H1 (cell line): Measurements from ENCODE around the gene PIK3R1. TPM values are rescaled to one million over a fixed set of nuclear protein-coding genes. Genes with fewer than 3 reads are reported as not detected.

Experiments
- CTCF ChIA-PET: fragments of 300-600 bp; sonication (Branson Sonifier 250); formaldehyde crosslinking; loops from one replicate; lab custom pipeline; 2021; ENCODE audit not compliant: partially characterized antibody; lab: Charles Lee
- POLR2A ChIA-PET: fragments of 300-600 bp; sonication (Branson Sonifier 250); formaldehyde crosslinking; loops from one replicate; lab custom pipeline; 2021; ENCODE audit warnings: inconsistent platforms; ENCODE audit not compliant: partially characterized antibody; lab: Charles Lee
- DNase-seq, 2 experiments: peaks; one replicate each; pipeline versions ENCODE4 v3.0.0 to v3.0.0-alpha.2; 2010 to 2022; ENCODE audit warnings: low spot score in 2 of 2, low read depth in 1 of 2, mixed read lengths in 1 of 2
- FAIRE-seq: peaks from 2 replicates; lab custom pipeline; 2011; peaks lifted over from hg19 to GRCh38; lab: Jason Lieb, UNC
- H2AFZ ChIP-seq: 2 replicates; pipeline ENCODE4 v1.8.1; 2012; ENCODE audit warnings: low read length, inconsistent platforms
- H2AK5ac ChIP-seq: 2 replicates; pipeline ENCODE4 v1.6.1; 2013; ENCODE audit warnings: low read depth, low read length
- H2BK120ac ChIP-seq: replicated peaks from 2 replicates; pipeline ENCODE3; 2013; ENCODE audit warnings: low read depth, low read length, inconsistent platforms
- H2BK12ac ChIP-seq: 2 replicates; pipeline ENCODE4 v1.6.1; 2013; ENCODE audit warnings: low read depth, low read length
- H2BK15ac ChIP-seq: 2 replicates; pipeline ENCODE4 v1.6.1; 2013; ENCODE audit warnings: low read length
- H2BK20ac ChIP-seq: 2 replicates; pipeline ENCODE4 v1.6.1; 2013; ENCODE audit warnings: low read length
- H2BK5ac ChIP-seq: 2 replicates; pipeline ENCODE4 v1.6.1; 2013; ENCODE audit warnings: low read depth, low read length
- H3K14ac ChIP-seq: 2 replicates; pipeline ENCODE4 v1.6.1; 2013; ENCODE audit warnings: inconsistent platforms; ENCODE audit not compliant: insufficient read length
- H3K18ac ChIP-seq: 2 replicates; pipeline ENCODE4 v1.6.1; 2013; ENCODE audit warnings: low read length; ENCODE audit errors: extremely low read depth
- H3K23ac ChIP-seq: 2 replicates; pipeline ENCODE4 v1.6.1; 2013; ENCODE audit warnings: inconsistent platforms; ENCODE audit not compliant: insufficient read length
- H3K23me2 ChIP-seq: 2 replicates; pipeline ENCODE4 v1.6.1; 2013; ENCODE audit warnings: low read depth, low read length
- H3K27ac ChIP-seq: 2 replicates; pipeline ENCODE4 v1.6.1; 2011; ENCODE audit warnings: low read depth, low read length, inconsistent platforms
- H3K27me3 ChIP-seq, 4 experiments: replicated peaks in 1 of 4; 1 replicate in 1 of 4; 2 replicates in 3 of 4; pipeline versions ENCODE4 v1.6.1 to v1.8.1; 2011 to 2013; ENCODE audit warnings: low read length in 3 of 4, mild to moderate bottlenecking in 3 of 4, inconsistent platforms in 2 of 4, mixed read lengths in 2 of 4, moderate library complexity in 1 of 4; ENCODE audit not compliant: control insufficient read depth in 3 of 4, insufficient read depth in 3 of 4; ENCODE audit errors: extremely low read depth in 1 of 4
- H3K36me3 ChIP-seq, 4 experiments: 2 replicates each; pipeline versions ENCODE4 v1.6.1 to v1.8.1; 2011 to 2013; ENCODE audit warnings: mild to moderate bottlenecking in 4 of 4, low read length in 3 of 4, moderate library complexity in 2 of 4, control low read depth in 1 of 4, inconsistent platforms in 1 of 4; ENCODE audit not compliant: insufficient read depth in 4 of 4, control insufficient read depth in 2 of 4
- H3K4ac ChIP-seq: replicated peaks from 2 replicates; pipeline ENCODE3; 2013; ENCODE audit warnings: low read length, low read depth, mixed read lengths, inconsistent platforms; ENCODE audit not compliant: insufficient read length
- H3K4me1 ChIP-seq, 4 experiments: replicated peaks in 1 of 4; 1 replicate in 1 of 4; 2 replicates in 3 of 4; pipeline versions ENCODE4 v1.6.1 to v1.8.1; 2011 to 2013; ENCODE audit warnings: low read length in 3 of 4, inconsistent platforms in 2 of 4, mixed read lengths in 1 of 4; ENCODE audit not compliant: insufficient read depth in 4 of 4, control insufficient read depth in 3 of 4
- H3K4me2 ChIP-seq, 2 experiments: 2 replicates each; pipeline versions ENCODE4 v1.6.1 to v1.8.1; 2011 to 2013; ENCODE audit warnings: low read depth in 2 of 2, low read length in 2 of 2, control low read depth in 1 of 2, inconsistent platforms in 1 of 2, mild to moderate bottlenecking in 1 of 2; ENCODE audit not compliant: insufficient read depth in 1 of 2
- H3K4me3 ChIP-seq, 4 experiments: fragments of 200-600, 300-600 bp in 1 of 4; sonication (generic), shearing (Covaris generic), sonication (Bioruptor Twin) in 1 of 4; 2 replicates each; pipeline versions ENCODE4 v1.5.1 to v1.8.1; 2011 to 2016; ENCODE audit warnings: low read length in 4 of 4, low read depth in 3 of 4, control low read depth in 2 of 4, inconsistent platforms in 2 of 4, mild to moderate bottlenecking in 2 of 4, mixed read lengths in 1 of 4, moderate library complexity in 1 of 4; ENCODE audit not compliant: insufficient read depth in 2 of 4; ENCODE audit errors: extremely low read depth in 1 of 4
- H3K56ac ChIP-seq: replicated peaks from 2 replicates; pipeline ENCODE3; 2013; ENCODE audit warnings: low read depth, mild to moderate bottlenecking, mixed read lengths, low read length, inconsistent platforms; ENCODE audit not compliant: insufficient read length
- H3K79me1 ChIP-seq: 2 replicates; pipeline ENCODE4 v1.6.1; 2013; ENCODE audit warnings: low read depth, low read length, control low read depth
- H3K79me2 ChIP-seq, 2 experiments: 2 replicates each; pipeline versions ENCODE4 v1.6.1 to v1.8.1; 2012 to 2013; ENCODE audit warnings: low read length in 2 of 2, mild to moderate bottlenecking in 2 of 2, inconsistent platforms in 1 of 2; ENCODE audit not compliant: insufficient read depth in 2 of 2, control insufficient read depth in 1 of 2
- H3K9ac ChIP-seq, 4 experiments: replicated peaks in 1 of 4; 1 replicate in 1 of 4; 2 replicates in 3 of 4; pipeline versions ENCODE4 v1.6.1 to v1.8.1; 2011 to 2013; ENCODE audit warnings: low read depth in 3 of 4, low read length in 3 of 4, control low read depth in 2 of 4, mild to moderate bottlenecking in 2 of 4, moderate library complexity in 2 of 4, inconsistent platforms in 1 of 4; ENCODE audit errors: extremely low read depth in 1 of 4
- H3K9me3 ChIP-seq, 2 experiments: 2 replicates each; pipeline versions ENCODE4 v1.6.1 to v1.8.1; 2012 to 2013; ENCODE audit warnings: mild to moderate bottlenecking in 2 of 2, moderate library complexity in 2 of 2, control low read depth in 1 of 2, inconsistent platforms in 1 of 2, low read depth in 1 of 2, low read length in 1 of 2, mixed read lengths in 1 of 2; ENCODE audit not compliant: insufficient read depth in 2 of 2
- H4K20me1 ChIP-seq, 2 experiments: replicated peaks in 1 of 2; 2 replicates each; pipeline versions ENCODE3 to v1.8.1; 2011 to 2013; ENCODE audit warnings: inconsistent platforms in 2 of 2, low read length in 2 of 2, mild to moderate bottlenecking in 1 of 2; ENCODE audit not compliant: insufficient read depth in 2 of 2, control insufficient read depth in 1 of 2
- H4K5ac ChIP-seq: 2 replicates; pipeline ENCODE4 v1.6.1; 2013; ENCODE audit warnings: low read length, low read depth, mixed read lengths, inconsistent platforms; ENCODE audit not compliant: insufficient read length
- H4K8ac ChIP-seq: 2 replicates; pipeline ENCODE4 v1.8.0; 2013; ENCODE audit warnings: mild to moderate bottlenecking, moderate library complexity, low read length, inconsistent platforms; ENCODE audit not compliant: insufficient read depth; ENCODE audit errors: extremely low read depth
- H4K91ac ChIP-seq: replicated peaks from 2 replicates; pipeline ENCODE3; 2013; ENCODE audit warnings: low read length, mixed read lengths, inconsistent platforms; ENCODE audit not compliant: insufficient read length
- BACH1 ChIP-seq: IDR thresholded peaks from 2 replicates; pipeline ENCODE4 v1.6.1; 2012; ENCODE audit warnings: low read length, improper control_type of control experiment
- BRCA1 ChIP-seq: IDR thresholded peaks from 2 replicates; pipeline ENCODE4 v1.6.1; 2012; ENCODE audit warnings: low read depth, low read length, improper control_type of control experiment
- CBX5 ChIP-seq: fragments of 300-800, 300-1000 bp; sonication (generic); IDR thresholded peaks from 2 replicates; pipeline ENCODE4 v1.7.1; 2016; ENCODE audit warnings: antibody characterized with exemption, low read length, low read depth
- CBX8 ChIP-seq: fragments of 300-800, 300-1000 bp; sonication (generic); IDR thresholded peaks from 2 replicates; pipeline ENCODE4 v1.7.1; 2016; ENCODE audit warnings: low read depth, low read length, borderline replicate concordance
- CEBPB ChIP-seq: IDR thresholded peaks from 2 replicates; pipeline ENCODE4 v1.6.1; 2012; ENCODE audit warnings: low read depth, low read length
- CHD1 ChIP-seq: IDR thresholded peaks from 2 replicates; pipeline ENCODE4 v1.6.1; 2012; ENCODE audit warnings: low read depth, low read length, improper control_type of control experiment
- CREB1 ChIP-seq: IDR thresholded peaks from 2 replicates; pipeline ENCODE4 v1.6.1; 2012; ENCODE audit warnings: inconsistent platforms
- CTBP2 ChIP-seq: IDR thresholded peaks from 2 replicates; pipeline ENCODE4 v1.7.0; 2011; ENCODE audit warnings: borderline replicate concordance, mild to moderate bottlenecking, moderate library complexity, mixed read lengths, low read length; ENCODE audit not compliant: insufficient read depth, insufficient read length
- GTF2F1 ChIP-seq: IDR thresholded peaks from 2 replicates; pipeline ENCODE4 v1.6.1; 2012; ENCODE audit warnings: low read depth, low read length, improper control_type of control experiment, borderline replicate concordance
- HDAC2 ChIP-seq, 2 experiments: fragments of 300-600 bp in 1 of 2; sonication (generic) in 1 of 2; IDR thresholded peaks; 2 replicates each; pipeline ENCODE4 v1.6.1; 2011 to 2012; ENCODE audit warnings: low read depth in 2 of 2, low read length in 2 of 2, mild to moderate bottlenecking in 2 of 2, moderate library complexity in 2 of 2, borderline replicate concordance in 1 of 2, inconsistent platforms in 1 of 2
- RFX5 ChIP-seq: IDR thresholded peaks from 2 replicates; pipeline ENCODE4 v1.6.1; 2011; ENCODE audit warnings: low read depth, low read length, improper control_type of control experiment, borderline replicate concordance
- SUZ12 ChIP-seq: fragments of 200-600 bp; sonication (generic); IDR thresholded peaks from 2 replicates; pipeline ENCODE4 v1.6.1; 2012; ENCODE audit warnings: mild to moderate bottlenecking, inconsistent platforms, low read length, moderate library complexity, mixed read lengths
- TAF1 ChIP-seq: IDR thresholded peaks from 2 replicates; pipeline ENCODE4 v1.6.1; 2011; ENCODE audit warnings: mild to moderate bottlenecking, low read depth, low read length
- TBP ChIP-seq: IDR thresholded peaks from 2 replicates; pipeline ENCODE4 v1.6.1; 2011; ENCODE audit warnings: low read depth, low read length, improper control_type of control experiment
- TCF12 ChIP-seq: IDR thresholded peaks from 2 replicates; pipeline ENCODE4 v1.6.1; 2011; ENCODE audit warnings: low read depth, mild to moderate bottlenecking, low read length
- ZNF274 ChIP-seq: IDR thresholded peaks from 2 replicates; pipeline ENCODE4 v1.7.0; 2012; ENCODE audit warnings: low read length, borderline replicate concordance; ENCODE audit errors: extremely low read depth
- WGBS, 2 experiments: shearing (Covaris generic) in 1 of 2; methylation state at CpG; one replicate each; pipeline versions ENCODE4 v1.1.6 to v1.1.7; 2013 to 2015; ENCODE audit warnings: low lambda C conversion rate in 2 of 2, mixed read lengths in 2 of 2, inconsistent platforms in 1 of 2, low coverage in 1 of 2, missing lambda C conversion rate in 1 of 2; ENCODE audit not compliant: insufficient replicate concordance in 2 of 2, insufficient coverage in 1 of 2, insufficient read length in 1 of 2; ENCODE audit errors: extremely low coverage in 1 of 2, missing lambda C conversion rate in 1 of 2; 5-methylcytosine and 5-hydroxymethylcytosine counted together
- polyA plus RNA-seq, 7 experiments: library from polyadenylated mRNA; depleted of rRNA in 3 of 7; stranded (reverse) in 5 of 7; unstranded in 2 of 7; fragments of >200 nt in 5 of 7; fragments of 200-250 nt in 2 of 7; gene quantifications; 1 replicate in 5 of 7; 2 replicates in 1 of 7; 4 replicates in 1 of 7; pipeline versions ENCODE4 v1.2.1 to v1.2.3, GENCODE V29; 2011 to 2013; ENCODE audit warnings: missing spikeins in 2 of 7, mixed read lengths in 2 of 7
- total RNA-seq: library from RNA; stranded (reverse); fragmentation: NEBNext Ultra II Directional; extraction: Animal tissue kit (Norgen Biotek cat#: 25700); gene quantifications from 2 replicates; pipeline ENCODE4 v1.2.1, GENCODE V29; 2021

PIK3R1 gene
- total and polyA plus RNA-seq, 2 of the 8 experiments (the other 6 are each of a cell fraction or from before 2014, with no cell fraction given) = 2.3 to 13.7 TPM

DNA sequence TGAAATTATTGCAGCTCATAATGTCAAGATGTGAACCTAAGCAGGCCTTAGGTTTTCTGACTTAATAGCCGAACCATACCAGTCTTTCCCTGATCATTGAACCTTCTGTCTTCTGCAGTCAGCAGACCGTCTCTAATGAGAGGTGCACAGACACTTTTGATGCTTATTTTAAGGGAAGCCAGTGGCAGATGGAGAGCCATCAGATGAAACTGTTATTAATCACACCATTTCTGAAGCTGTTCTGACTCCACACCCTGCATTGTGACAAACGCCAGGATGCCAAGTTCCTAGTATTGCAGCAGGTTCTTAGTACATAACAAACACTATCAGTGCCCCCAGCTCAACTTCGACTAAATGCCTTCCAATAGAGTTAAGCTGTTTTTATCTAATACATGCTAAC, 43.0 kb downstream of the PIK3R1 start:
- H3K9me3 ChIP-seq = peaks cover 0 to 2% of the 10 kb centered on the region in 2 experiments; a peak in 1 of 4 replicates
- no peak overlapping the region for H2AFZ ChIP-seq
- no peaks in the 10 kb centered on the region for H3K27me3 ChIP-seq
- ChIA-PET CTCF (interaction anchor here (0.5 to 1.5 kb wide), 6 partner anchors 13 to 1497 kb away, joined by 3 to 5 read pairs (median 4); no protein-coding TSS in a partner anchor), POLR2A (no interaction called here)
- H3K4me2 ChIP-seq = no peak overlapping the region
- H3K56ac ChIP-seq = no peak overlapping the region
- no peak overlapping the region for H4K91ac ChIP-seq
- H4K5ac ChIP-seq = no peak overlapping the region
- H2BK15ac ChIP-seq = no peak overlapping the region
- H3K23ac ChIP-seq = no peak overlapping the region
- FAIRE-seq = no peak
- no peak overlapping the region for H2BK20ac ChIP-seq
- no peak overlapping the region for H3K18ac ChIP-seq
- H3K79me2 ChIP-seq = no peaks in the 10 kb centered on the region
- no peak overlapping the region for H3K4ac ChIP-seq
- no peak overlapping the region for H2AK5ac ChIP-seq
- H3K36me3 ChIP-seq = no peaks in the 10 kb centered on the region
- no peak overlapping the region for H2BK5ac ChIP-seq
- H3K4me3 ChIP-seq = no peak overlapping the region
- H3K14ac ChIP-seq = no peak overlapping the region
- H2BK120ac ChIP-seq = no peak overlapping the region
- H3K4me1 ChIP-seq = no peaks in the 10 kb centered on the region
- no peak overlapping the region for H4K8ac ChIP-seq
- WGBS, 2 experiments = 93% methylated on average over 4 of the region's 4 CpGs; no CpG with 5 or more reads in 1 of the 2 experiments
- H2BK12ac ChIP-seq = no peak overlapping the region
- H4K20me1 ChIP-seq = no peaks in the 10 kb centered on the region
- H3K79me1 ChIP-seq = no peaks in the 10 kb centered on the region
- no peak overlapping the region for H3K27ac ChIP-seq
- H3K23me2 ChIP-seq = no peaks in the 10 kb centered on the region
- no peak overlapping the region for H3K9ac ChIP-seq
- no peak for DNase-seq
- no peak for TF ChIP-seq CTBP2
- TF ChIP-seq CHD1 = no peak
- no peak for TF ChIP-seq BACH1
- TF ChIP-seq SUZ12 = no peak
- no peak for TF ChIP-seq CREB1
- TF ChIP-seq CBX8 = no peak
- no peak for TF ChIP-seq CEBPB
- TF ChIP-seq TCF12 = no peak
- no peak for TF ChIP-seq TAF1
- no peak for TF ChIP-seq ZNF274
- TF ChIP-seq HDAC2 (IDR thresholded peaks at IDR 0.05; ENCODE audit: borderline replicate concordance in 1 of 2, low read depth in 2 of 2, low read length in 2 of 2) = no peak
- no peak for TF ChIP-seq TBP
- no peak for TF ChIP-seq GTF2F1
- no peak for TF ChIP-seq CBX5
- no peak for TF ChIP-seq RFX5
- TF ChIP-seq BRCA1 = no peak
